ENCODE data around the gene BCAR3.
"Not testable (repeated sequence)": the region's sequence is repeated elsewhere in the genome, so short reads cannot be mapped to it uniquely, and the experiment has no call there.

BCAR3 gene

GRCh38 chr1:93687542-93687941 is 5.9 kb upstream of the BCAR3 start:
- DNase-seq = no peak

- DNase-seq = no peak
These were observed 5.0 kb upstream of the BCAR3 start for GRCh38 chr1:93686504-93687250.

GRCh38 chr1:93685918-93686317 is 4.3 kb upstream of the BCAR3 start:
- DNase-seq = no peak

- DNase-seq = no peak
These were observed 1.6 kb upstream of the BCAR3 start for GRCh38 chr1:93683234-93683633.

GRCh38 chr1:93681989-93682412 is 364 bp upstream of the BCAR3 start:
- no peak for DNase-seq

- DNase-seq = peak; percentile 88
These were observed 1.1 kb downstream of the BCAR3 start for GRCh38 chr1:93680420-93681100.

- DNase-seq = peak; percentile 50
These were observed 1.6 kb downstream of the BCAR3 start for GRCh38 chr1:93680076-93680419.

GRCh38 chr1:93679546-93679945 is 2.1 kb downstream of the BCAR3 start:
- DNase-seq = no peak

- no peak for DNase-seq
These were observed 2.6 kb downstream of the BCAR3 start for GRCh38 chr1:93678946-93679480.

- no peak for DNase-seq
These were observed 3.1 kb downstream of the BCAR3 start for GRCh38 chr1:93678491-93678890.

- no peak for DNase-seq
These were observed 3.9 kb downstream of the BCAR3 start for GRCh38 chr1:93677729-93678128.

GRCh38 chr1:93676427-93676826 is 5.2 kb downstream of the BCAR3 start:
- DNase-seq = no peak

- DNase-seq = no peak
These were observed 5.7 kb downstream of the BCAR3 start for GRCh38 chr1:93675931-93676330.

- no peak for DNase-seq
These were observed 6.4 kb downstream of the BCAR3 start for GRCh38 chr1:93675271-93675670.

GRCh38 chr1:93674071-93674470 is 7.6 kb downstream of the BCAR3 start:
- not testable (repeated sequence) for DNase-seq

GRCh38 chr1:93673163-93673829 is 8.3 kb downstream of the BCAR3 start:
- DNase-seq = no peak

- DNase-seq = no peak
These were observed 9.0 kb downstream of the BCAR3 start for GRCh38 chr1:93672477-93673162.

- peak; percentile 82 for DNase-seq
These were observed 9.6 kb downstream of the BCAR3 start for GRCh38 chr1:93672069-93672468.

- no peak for DNase-seq
These were observed 10.5 kb downstream of the BCAR3 start for GRCh38 chr1:93671099-93671621.

- DNase-seq = peak; percentile 86
These were observed 11.5 kb downstream of the BCAR3 start for GRCh38 chr1:93670141-93670540.

- peak; percentile 48 for DNase-seq
These were observed 12.3 kb downstream of the BCAR3 start for GRCh38 chr1:93669369-93669768.

GRCh38 chr1:93668951-93669350 is 12.7 kb downstream of the BCAR3 start:
- DNase-seq = no peak

GRCh38 chr1:93668121-93668520 is 13.5 kb downstream of the BCAR3 start:
- peak; percentile 66 for DNase-seq

All from fibroblast of upper back skin (primary cell).